GM12864 (cell line): Measurements from ENCODE around the gene P2RX4.
"Not testable (repeated sequence)": the region's sequence is repeated elsewhere in the genome, so short reads cannot be mapped to it uniquely, and the experiment has no call there.

Source experiments
- DNase-seq: peaks from one replicate; pipeline ENCODE4 v3.0.0-alpha.2; 2011; ENCODE audit warnings: low read depth
- H3K4me3 ChIP-seq: 2 replicates; pipeline ENCODE4 v1.5.1; 2011; ENCODE audit warnings: mild to moderate bottlenecking, low read depth, low read length, control low read depth
- CTCF ChIP-seq: IDR thresholded peaks from 2 replicates; pipeline ENCODE4 v1.5.1; 2011; ENCODE audit warnings: low read depth, mild to moderate bottlenecking, moderate library complexity, low read length, control low read depth, inconsistent platforms; ENCODE audit errors: missing control alignments

P2RX4 gene

GRCh38 chr12:121253638-121254335, 43.9 kb downstream of the P2RX4 start:
- TF ChIP-seq CTCF = no peak
- no peak overlapping the region for H3K4me3 ChIP-seq
- DNase-seq = no peak

- DNase-seq = no peak
- H3K4me3 ChIP-seq = no peak overlapping the region
- no peak for TF ChIP-seq CTCF
Observed at GRCh38 chr12:121255433-121255832, 45.5 kb downstream of the P2RX4 start.

- DNase-seq = peak; percentile 79
- not testable (repeated sequence) for H3K4me3 ChIP-seq
Observed at GRCh38 chr12:121257704-121258449, 47.9 kb downstream of the P2RX4 start.

GRCh38 chr12:121259074-121259473, 49.1 kb downstream of the P2RX4 start:
- DNase-seq = no peak
- no peak overlapping the region for H3K4me3 ChIP-seq
- no peak for TF ChIP-seq CTCF

GRCh38 chr12:121260091-121260490, 50.2 kb downstream of the P2RX4 start:
- H3K4me3 ChIP-seq = no peak overlapping the region
- TF ChIP-seq CTCF = no peak
- no peak for DNase-seq

GRCh38 chr12:121261398-121261797, 51.5 kb downstream of the P2RX4 start:
- H3K4me3 ChIP-seq = no peak overlapping the region
- peak; percentile 8 for TF ChIP-seq CTCF
- no peak for DNase-seq

GRCh38 chr12:121263206-121263935, 53.4 kb downstream of the P2RX4 start:
- H3K4me3 ChIP-seq = no peak overlapping the region
- no peak for DNase-seq
- TF ChIP-seq CTCF = no peak
